Limb (tissue), 2 donors: Measurements from ENCODE around the gene PTRHD1.
"Not testable (repeated sequence)": the region's sequence is repeated elsewhere in the genome, so short reads cannot be mapped to it uniquely, and the experiment has no call there.

Experiments
- DNase-seq, 2 donors: peaks; one replicate each; pipeline ENCODE4 v3.0.0-alpha.2; 2016; ENCODE audit errors: extremely low spot score in 2 of 2

Gene PTRHD1

GRCh38 chr2:24813691-24814137, 20.5 kb upstream of the PTRHD1 start:
- DNase-seq, result no peak

DNA sequence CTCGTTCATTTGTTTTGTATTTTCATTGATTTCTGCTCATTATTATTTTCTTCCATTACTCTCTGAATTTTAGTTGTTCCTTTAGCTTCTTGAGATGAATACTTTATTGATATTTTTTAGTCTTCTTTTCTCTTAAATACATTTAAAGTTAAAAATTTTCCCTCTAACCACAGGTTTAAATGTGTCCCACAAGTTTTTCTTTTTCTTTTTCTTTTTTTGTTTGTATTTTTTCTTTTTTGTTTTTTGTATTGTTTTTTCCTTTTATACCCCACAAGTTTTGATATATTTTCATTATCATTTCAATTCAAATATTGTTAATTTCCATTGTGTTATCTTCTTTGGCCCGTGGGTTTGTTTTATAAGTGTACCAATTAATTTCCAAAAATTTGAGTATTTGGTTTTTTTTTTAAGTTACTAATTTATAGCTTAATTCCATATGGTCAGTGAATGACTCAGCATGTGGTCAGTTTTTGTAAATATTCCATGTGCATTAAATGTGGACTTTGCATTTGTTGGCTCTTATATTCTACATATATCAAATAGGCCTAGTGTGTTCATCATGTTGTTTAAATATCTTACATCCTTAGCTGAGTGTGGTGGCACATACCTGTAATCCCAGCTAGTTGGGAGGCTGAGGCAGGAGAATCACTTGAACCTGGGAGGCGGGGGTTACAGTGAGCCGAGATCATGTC, 16.3 kb upstream of the PTRHD1 start:
- DNase-seq, result no peak

DNA sequence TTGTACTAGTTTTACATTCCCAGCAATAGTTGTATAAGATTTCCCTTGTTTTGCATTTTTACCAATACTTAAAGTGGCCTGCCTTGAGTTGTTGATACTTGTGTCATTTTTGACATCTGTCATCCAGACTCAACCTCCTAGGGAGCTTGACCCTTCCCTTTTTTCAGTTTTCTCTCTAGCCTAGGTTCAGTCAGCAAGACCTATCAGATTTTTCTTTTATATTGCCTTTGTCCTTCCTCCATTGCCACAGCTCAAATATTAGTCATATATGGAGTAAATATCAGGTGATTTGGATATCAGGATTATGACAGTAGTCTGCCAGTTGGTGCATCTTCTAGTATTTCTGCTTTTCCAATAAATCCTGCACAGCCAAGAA, 13.5 kb upstream of the PTRHD1 start:
- no peak for DNase-seq

DNA sequence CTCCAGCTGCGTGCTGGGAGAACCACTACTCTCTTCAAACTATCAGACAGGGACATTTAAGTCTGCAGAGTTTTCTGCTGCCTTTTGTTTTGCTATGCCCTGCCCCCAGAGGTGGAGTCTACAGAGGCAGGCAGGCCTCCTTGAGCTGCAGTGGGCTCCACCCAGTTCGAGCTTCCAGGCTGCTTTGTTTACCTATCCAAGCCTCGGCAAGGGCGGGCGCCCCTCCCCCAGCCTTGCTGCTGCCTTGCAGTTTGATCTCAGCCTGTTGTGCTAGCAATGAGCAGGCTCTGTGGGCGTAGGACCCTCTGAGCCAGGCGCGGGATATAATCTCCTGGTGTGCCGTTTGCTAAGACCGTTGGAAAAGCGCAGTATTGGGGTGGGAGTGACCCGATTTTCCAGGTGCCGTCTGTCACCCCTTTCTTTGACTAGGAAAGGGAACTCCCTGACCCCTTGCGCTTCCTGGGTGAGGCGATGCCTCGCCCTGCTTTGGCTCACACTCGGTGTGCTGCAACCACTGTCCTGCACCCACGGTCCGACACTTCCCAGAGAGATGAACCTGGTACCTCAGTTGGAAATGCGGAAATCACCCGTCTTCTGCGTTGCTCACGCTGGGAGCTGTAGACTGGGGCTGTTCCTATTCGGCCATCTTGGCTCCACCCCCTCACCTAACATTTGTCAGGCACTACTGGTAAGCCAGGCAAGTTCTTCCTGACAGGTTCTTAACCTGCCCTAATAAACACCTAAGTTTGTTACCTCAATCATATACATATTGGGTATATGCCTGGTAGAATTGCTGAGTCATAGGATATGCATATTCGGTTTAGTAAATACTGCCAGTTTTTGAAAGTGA, 12.8 kb upstream of the PTRHD1 start:
- not testable (repeated sequence) for DNase-seq

DNA sequence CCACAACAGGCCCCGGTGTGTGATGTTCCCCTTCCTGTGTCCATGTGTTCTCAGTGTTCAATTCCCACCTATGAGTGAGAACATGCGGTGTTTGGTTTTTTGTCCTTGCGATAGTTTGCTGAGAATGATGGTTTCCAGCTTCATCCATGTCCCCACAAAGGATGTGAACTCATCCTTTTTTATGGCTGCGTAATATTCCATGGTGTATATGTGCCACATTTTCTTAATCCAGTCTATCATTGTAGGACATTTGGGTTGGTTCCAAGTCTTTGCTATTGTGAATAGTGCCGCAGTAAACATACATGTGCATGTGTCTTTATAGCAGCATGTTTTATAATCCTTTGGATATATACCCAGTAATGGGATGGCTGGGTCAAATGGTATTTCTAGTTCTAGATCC, 7.3 kb upstream of the PTRHD1 start:
- not testable (repeated sequence) for DNase-seq

DNA sequence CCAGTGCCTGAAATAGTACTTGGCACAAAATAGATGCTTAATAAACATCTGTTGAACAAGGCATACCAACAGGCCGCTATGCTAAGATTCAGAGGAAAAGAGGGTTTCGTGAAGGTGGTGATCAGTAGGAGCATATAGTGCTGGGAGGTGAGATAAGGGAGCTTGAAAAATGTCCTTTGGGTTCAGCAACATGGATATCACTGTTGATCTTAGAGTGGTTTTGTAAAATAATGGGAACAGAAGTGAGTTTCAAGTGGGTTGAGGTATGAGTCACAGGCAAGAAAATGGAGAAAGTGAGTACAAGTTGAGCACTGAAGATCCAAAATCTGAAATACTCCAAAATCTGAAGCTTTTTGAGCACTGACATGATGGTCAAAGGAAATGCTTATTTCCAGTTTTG, 4.5 kb upstream of the PTRHD1 start:
- DNase-seq, result no peak

GRCh38 chr2:24793761-24794435, 707 bp upstream of the PTRHD1 start:
- DNase-seq, result no peak

- DNase-seq, result no peak
These were observed 683 bp downstream of the PTRHD1 start for GRCh38 chr2:24792542-24792873.

DNA sequence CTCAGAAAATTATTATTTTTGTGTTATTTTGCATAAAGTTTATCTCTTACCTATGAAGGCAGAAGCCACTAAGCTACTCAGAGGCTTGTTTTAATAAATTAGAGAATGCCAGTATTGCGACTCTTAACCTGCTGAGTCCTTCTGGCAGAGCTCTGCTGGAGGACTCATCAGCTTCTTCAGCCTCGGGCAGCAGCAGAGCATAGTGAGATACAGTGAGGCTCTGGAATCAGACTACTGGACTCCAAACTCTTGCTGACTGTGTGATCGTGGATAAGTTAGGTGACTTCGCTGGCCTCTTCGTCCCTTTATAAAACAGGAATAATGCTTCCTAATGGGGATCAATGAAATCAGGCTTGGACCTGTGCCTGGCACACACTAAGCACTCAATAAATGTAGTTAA, 1.7 kb downstream of the PTRHD1 start:
- no peak for DNase-seq

GRCh38 chr2:24788816-24789215, 4.4 kb downstream of the PTRHD1 start:
- DNase-seq, result no peak

- no peak for DNase-seq
These were observed 5.7 kb downstream of the PTRHD1 start for GRCh38 chr2:24787532-24787931.

GRCh38 chr2:24785671-24786321, 7.4 kb downstream of the PTRHD1 start:
- DNase-seq, result no peak

GRCh38 chr2:24783641-24784040, 9.6 kb downstream of the PTRHD1 start:
- DNase-seq, result no peak

DNA sequence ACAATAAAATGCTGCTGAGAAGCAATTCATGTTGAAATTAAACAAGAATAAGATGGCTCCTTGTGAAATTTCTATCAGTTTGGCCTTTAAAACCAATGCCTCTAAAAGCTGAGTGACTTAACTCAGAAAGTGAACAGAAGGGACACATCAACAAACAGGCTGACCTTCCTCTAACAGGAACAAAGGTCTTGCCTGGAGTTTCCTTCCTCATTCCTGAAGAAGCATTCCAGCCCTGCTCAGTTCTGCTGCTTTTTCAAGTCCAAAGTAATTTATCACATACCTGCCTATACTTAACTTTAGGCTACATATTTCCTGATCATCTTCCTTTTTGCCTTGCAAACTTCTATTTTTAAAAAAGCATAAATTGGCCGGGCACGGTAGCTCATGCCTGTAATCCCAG, 14.1 kb downstream of the PTRHD1 start:
- DNase-seq, result no peak

DNA sequence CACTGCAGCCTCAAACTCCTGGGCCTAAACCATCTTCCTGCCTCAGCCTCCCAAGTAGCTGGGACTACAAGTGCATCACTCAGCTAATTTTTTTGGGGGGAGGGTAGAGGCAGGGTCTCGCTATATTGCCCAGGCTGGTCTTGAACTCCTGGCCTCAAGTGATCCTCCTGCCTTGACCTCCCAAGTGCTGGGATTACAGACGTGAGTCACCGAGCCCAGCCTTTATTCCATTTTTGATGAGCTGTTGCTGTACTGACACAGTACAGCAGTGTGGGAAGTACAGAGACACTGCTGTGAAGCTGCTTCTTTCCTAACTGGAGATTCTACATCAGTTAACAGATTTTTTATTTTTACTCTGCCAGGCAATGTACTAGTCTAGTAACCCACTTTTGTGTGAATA, 18.8 kb downstream of the PTRHD1 start:
- DNase-seq, result no peak

DNA sequence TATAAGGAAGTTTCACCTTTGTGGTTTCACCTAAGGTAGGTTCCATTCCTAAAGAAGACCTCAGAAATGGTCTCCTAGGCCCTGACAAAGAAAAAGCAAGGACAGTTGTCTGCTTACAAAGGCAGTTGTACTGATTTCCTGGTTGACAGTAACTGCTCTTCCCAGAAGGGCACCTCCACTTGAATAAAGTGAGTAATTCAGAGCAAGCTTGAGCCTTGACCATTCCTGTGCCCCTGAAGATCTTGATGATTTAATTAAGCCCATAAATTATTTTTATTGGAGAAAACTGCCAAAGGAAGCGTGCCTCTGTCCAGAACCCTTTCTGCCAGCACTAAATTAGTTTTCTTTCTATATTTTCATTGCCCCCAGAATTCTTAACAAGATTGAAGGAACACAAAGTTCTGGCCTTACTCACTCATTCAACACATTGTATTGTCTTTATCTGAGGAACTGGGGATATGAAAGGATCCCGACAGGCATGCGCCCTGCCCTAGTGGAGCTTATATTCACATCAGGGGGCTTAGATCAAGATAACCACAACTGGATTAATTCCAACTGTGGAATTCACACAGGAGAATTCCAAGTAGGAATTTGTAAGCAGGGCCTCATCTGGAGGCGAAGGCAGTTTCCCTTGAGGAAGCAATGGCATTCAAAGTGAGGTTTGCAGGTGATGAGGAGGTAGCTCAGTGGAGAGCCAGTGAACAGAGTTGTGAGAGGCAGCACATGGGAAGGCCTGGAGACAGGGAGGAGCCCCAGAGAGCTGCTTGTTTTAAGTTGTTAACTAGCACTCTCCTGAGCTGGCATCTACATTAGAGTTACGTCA, 21.2 kb downstream of the PTRHD1 start:
- no peak for DNase-seq

GRCh38 chr2:24771061-24771460, 22.1 kb downstream of the PTRHD1 start:
- no peak for DNase-seq

DNA sequence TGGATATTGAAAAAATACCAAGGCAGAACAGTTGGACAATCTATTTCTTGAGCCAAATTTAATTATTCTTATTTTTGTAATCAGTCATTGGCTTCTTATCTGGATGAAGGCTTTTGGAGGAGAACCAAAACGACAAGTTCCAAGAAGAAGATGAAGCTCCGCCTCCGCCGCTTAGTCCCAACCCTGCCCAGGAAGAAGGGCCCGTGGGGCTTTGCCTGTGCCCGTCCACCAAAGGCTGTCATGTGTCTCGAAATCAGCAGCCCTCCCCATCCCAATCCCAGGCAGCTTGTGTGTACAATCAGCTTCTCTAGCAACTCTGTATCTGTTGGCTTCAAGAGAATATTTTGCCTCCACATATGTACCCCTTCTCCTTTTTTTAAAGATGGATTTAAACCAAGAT, 24.6 kb downstream of the PTRHD1 start:
- no peak for DNase-seq

DNA sequence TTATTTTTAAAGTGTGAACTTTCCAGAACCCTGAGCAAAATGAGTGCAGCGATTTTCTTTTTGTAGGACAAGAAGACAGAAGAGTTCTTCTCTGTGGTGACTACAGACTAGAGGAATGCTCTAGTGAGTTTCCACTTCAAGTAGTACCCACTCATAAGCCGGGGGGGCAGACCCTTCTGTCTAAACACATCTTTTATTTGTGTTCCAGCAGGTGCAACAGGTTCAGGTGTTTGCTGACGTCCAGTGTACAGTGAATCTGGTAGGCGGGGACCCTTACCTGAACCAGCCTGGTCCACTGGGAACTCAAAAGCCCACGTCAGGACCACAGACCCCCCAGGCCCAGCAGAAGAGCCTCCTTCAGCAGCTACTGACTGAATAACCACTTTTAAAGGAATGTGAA, 25.2 kb downstream of the PTRHD1 start:
- DNase-seq, result no peak

DNA sequence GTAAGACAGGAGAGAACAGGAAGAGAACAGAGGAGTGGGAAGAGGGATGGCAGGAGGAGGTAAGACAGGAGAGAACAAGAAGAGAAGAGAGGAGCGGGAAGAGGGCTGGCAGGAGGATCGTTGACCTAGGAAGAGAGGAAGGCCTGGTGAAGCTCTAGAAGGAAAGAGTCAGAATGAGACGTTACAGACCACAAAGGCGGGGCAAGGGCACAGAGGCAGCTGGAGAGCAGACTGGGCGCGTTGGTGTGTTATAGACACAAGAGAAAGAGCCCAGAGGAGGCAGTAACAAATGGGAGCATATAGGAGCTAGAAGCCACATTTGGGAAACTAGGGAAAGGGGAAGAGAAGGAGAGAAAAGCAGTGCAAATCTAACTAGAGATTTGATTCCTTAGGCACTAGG, 26.6 kb downstream of the PTRHD1 start:
- DNase-seq, result no peak

GRCh38 chr2:24763843-24764242, 29.3 kb downstream of the PTRHD1 start:
- no peak for DNase-seq
